Kidney (tissue), 14 donors: ENCODE results near the gene RBFA. TPM values are rescaled to one million over a fixed set of nuclear protein-coding genes. Genes with fewer than 3 reads are reported as not detected.
A peak's percentile ranks its signal among the peaks of the same experiment; 100 is the strongest.

Experiments used
- DNase-seq, 5 donors: peaks; one replicate each; pipeline ENCODE4 v3.0.0-alpha.2; 2013 to 2020
- FAIRE-seq: peaks from 2 replicates; lab custom pipeline; 2012; peaks lifted over from hg19 to GRCh38; lab: Jason Lieb, UNC
- H3K27ac ChIP-seq, 2 donors: one replicate each; pipeline ENCODE4 v1.7.0; 2013; ENCODE audit warnings: low read depth in 2 of 2, low read length in 2 of 2, inconsistent platforms in 1 of 2
- H3K27me3 ChIP-seq: one replicate; pipeline ENCODE4 v1.7.1; 2013; ENCODE audit warnings: low read length, inconsistent platforms; ENCODE audit not compliant: control insufficient read depth, insufficient read depth
- H3K36me3 ChIP-seq, 3 donors: one replicate each; pipeline versions ENCODE4 v1.7.0 to v1.7.1; 2013; ENCODE audit warnings: low read length in 3 of 3, control low read depth in 1 of 3, inconsistent platforms in 1 of 3; ENCODE audit not compliant: insufficient read depth in 3 of 3, control insufficient read depth in 2 of 3
- H3K4me1 ChIP-seq, 3 donors: one replicate each; pipeline versions ENCODE4 v1.7.0 to v1.7.1; 2013; ENCODE audit warnings: low read length in 3 of 3, inconsistent platforms in 1 of 3, low read depth in 1 of 3; ENCODE audit not compliant: control insufficient read depth in 2 of 3, insufficient read depth in 2 of 3
- H3K4me3 ChIP-seq, 3 donors: one replicate each; pipeline versions ENCODE4 v1.7.0 to v1.8.1; 2013; ENCODE audit warnings: low read length in 3 of 3, control low read depth in 1 of 3, inconsistent platforms in 1 of 3
- H3K9ac ChIP-seq, 3 donors: one replicate each; pipeline versions ENCODE4 v1.7.0 to v1.7.1; 2013; ENCODE audit warnings: low read length in 3 of 3, control low read depth in 1 of 3, inconsistent platforms in 1 of 3
- H3K9me3 ChIP-seq, 3 donors: one replicate each; pipeline versions ENCODE4 v1.7.0 to v1.7.1; 2013; ENCODE audit warnings: low read length in 3 of 3, control low read depth in 1 of 3, inconsistent platforms in 1 of 3; ENCODE audit not compliant: control insufficient read depth in 2 of 3, insufficient read depth in 1 of 3
- intact Hi-C: fragments of 100-400 bp; cut with DNase I; formaldehyde crosslinking; loops from one replicate; pipeline ENCODE4 v1.11.1; 2022
- polyA plus RNA-seq: library from polyadenylated mRNA; stranded (reverse); fragments of 350-450 nt; fragmentation: Illumina TruSeq; extraction: RNeasy Lipid Tissue Mini Kit (QIAGEN cat#74804); gene quantifications from one replicate; pipeline ENCODE4 v1.2.3, GENCODE V29; 2014; ENCODE audit warnings: low read depth, low replicate concordance; ENCODE audit not compliant: insufficient read depth
- total RNA-seq: library from RNA; stranded (reverse); fragmentation: NEBNext Ultra II Directional; extraction: Animal tissue kit (Norgen Biotek cat#: 25700); gene quantifications from one replicate; pipeline ENCODE4 v1.2.1, GENCODE V29; 2021
- TF ChIP-seq, protein P1 (sequence below): IDR thresholded peaks from 3 replicates; pipeline ENCODE4 v1.5.1; 2012; ENCODE audit warnings: mild to moderate bottlenecking, moderate library complexity, borderline replicate concordance; ENCODE audit not compliant: insufficient read depth; ENCODE audit errors: extremely low read depth
- donor health status: control.
- donor health status: control.
- donor health status: control.
- donor health status: control.
- donor health status: control.
- donor health status: DM: yes; HTN: yes; CAD: no.
- donor health status: Normal renal cell carcinoma (clear cell type).

Gene RBFA
- total and polyA plus RNA-seq, 2 donors from 2014 or later = 17.7 to 21.4 TPM

DNA sequence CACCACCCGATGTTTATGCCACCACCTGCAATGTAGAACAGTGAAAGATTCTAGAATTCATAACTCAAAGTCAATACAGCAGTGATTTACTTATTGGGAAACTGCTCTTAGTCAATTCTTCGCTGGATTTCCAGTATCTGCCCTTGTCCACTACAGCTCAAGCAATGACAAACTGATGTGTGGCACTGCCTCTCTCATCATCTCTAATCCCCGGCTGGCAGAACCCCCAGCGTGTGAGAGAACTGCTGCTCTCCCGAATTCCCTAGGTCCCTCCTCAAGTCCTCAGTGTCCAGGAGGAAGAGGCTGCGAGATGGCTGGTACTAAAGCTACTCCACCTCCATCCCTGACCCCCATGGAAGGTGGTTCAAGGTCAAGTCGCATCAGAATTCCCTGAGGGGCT is 47.5 kb upstream of the RBFA start:
- FAIRE-seq = no peak
- peaks cover 0 to 3% (median 0%) of the 10 kb centered on the region in 3 donors for H3K36me3 ChIP-seq
- H3K9me3 ChIP-seq = no peaks in the 10 kb centered on the region
- TF ChIP-seq, protein P1, sequence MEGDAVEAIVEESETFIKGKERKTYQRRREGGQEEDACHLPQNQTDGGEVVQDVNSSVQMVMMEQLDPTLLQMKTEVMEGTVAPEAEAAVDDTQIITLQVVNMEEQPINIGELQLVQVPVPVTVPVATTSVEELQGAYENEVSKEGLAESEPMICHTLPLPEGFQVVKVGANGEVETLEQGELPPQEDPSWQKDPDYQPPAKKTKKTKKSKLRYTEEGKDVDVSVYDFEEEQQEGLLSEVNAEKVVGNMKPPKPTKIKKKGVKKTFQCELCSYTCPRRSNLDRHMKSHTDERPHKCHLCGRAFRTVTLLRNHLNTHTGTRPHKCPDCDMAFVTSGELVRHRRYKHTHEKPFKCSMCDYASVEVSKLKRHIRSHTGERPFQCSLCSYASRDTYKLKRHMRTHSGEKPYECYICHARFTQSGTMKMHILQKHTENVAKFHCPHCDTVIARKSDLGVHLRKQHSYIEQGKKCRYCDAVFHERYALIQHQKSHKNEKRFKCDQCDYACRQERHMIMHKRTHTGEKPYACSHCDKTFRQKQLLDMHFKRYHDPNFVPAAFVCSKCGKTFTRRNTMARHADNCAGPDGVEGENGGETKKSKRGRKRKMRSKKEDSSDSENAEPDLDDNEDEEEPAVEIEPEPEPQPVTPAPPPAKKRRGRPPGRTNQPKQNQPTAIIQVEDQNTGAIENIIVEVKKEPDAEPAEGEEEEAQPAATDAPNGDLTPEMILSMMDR = no peak
- H3K4me3 ChIP-seq = peak overlapping the region in 2 of 3 donors; percentile 83 to 88
- H3K9ac ChIP-seq = peak overlapping the region in 1 of 3 donors; percentile 59
- DNase-seq = no peak
- intact Hi-C loops = no loop called here
- H3K27me3 ChIP-seq = no peaks in the 10 kb centered on the region
- peaks cover 0 to 8% (median 7%) of the 10 kb centered on the region in 3 donors for H3K4me1 ChIP-seq
- no peak overlapping the region for H3K27ac ChIP-seq

DNA sequence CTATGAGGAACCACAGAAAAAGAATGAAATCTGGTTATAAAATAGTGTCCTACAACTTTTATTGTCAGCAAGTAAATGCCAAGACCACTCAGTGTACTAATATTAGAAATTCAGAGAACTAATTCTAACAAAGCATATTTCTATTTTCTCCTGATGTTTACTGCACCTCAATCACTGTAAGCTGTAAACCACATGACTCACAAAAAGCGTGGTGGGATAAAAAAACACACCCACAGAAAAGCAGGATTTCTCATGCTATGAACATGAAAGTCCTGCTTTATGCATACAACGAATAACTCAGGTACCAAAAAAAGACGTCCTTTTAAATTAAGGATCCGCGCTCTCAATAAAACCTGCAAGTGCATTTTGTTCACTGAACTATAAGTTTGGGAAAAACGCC is 46.7 kb upstream of the RBFA start:
- FAIRE-seq (no peak), DNase-seq (no peak)
- H3K36me3 ChIP-seq = peaks cover 0 to 3% (median 0%) of the 10 kb centered on the region in 3 donors
- no peaks in the 10 kb centered on the region for H3K27me3 ChIP-seq
- TF ChIP-seq, protein P1 = no peak
- no peaks in the 10 kb centered on the region for H3K9me3 ChIP-seq
- H3K4me3 ChIP-seq = peak overlapping the region; percentile 83 to 88 (median 88)
- H3K9ac ChIP-seq = peak overlapping the region; percentile 17 to 85 (median 44)
- H3K4me1 ChIP-seq = peaks cover 0 to 7% (median 7%) of the 10 kb centered on the region in 3 donors
- intact Hi-C loops = no loop called here
- peak overlapping the region; percentile 96 to 97 for H3K27ac ChIP-seq

DNA sequence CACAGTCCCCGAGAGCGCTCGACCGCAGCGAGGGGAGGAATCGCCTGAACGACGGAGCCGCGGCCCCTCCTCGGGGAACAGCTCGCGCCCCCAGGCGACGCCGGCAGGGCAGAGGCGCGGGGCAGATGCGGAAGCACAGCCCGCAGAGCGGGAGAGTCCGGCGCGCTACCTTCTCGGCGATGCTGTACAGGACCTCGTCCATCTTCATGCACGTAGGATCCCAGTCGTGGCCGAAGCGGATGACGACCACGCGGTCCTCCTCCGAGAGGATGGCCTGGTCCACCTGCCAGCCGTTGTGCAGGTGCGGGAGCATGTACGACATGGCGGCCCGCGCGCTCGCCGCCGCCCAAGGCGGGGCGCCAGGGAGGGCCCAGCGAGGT is 46.2 kb upstream of the RBFA start:
- FAIRE-seq (no peak), DNase-seq (peak in 4 of 5 donors; percentile 76 to 91 (median 80))
- TF ChIP-seq, protein P1 = peak; percentile 12
- peak overlapping the region; percentile 44 to 85 (median 81) for H3K9ac ChIP-seq
- peaks cover 0 to 3% (median 0%) of the 10 kb centered on the region in 3 donors for H3K36me3 ChIP-seq
- peaks cover 0 to 7% (median 3%) of the 10 kb centered on the region in 3 donors for H3K4me1 ChIP-seq
- peak overlapping the region; percentile 83 to 88 (median 88) for H3K4me3 ChIP-seq
- intact Hi-C loops = no loop called here
- peak overlapping the region; percentile 96 to 97 for H3K27ac ChIP-seq
- H3K9me3 ChIP-seq = no peaks in the 10 kb centered on the region
- H3K27me3 ChIP-seq = no peaks in the 10 kb centered on the region
